GM23338 (cell line): ENCODE data around the gene ERMN. TPM values are rescaled to one million over a fixed set of nuclear protein-coding genes. Genes with fewer than 3 reads are reported as not detected.

ENCODE experiments used
- ATAC-seq: fragments of 200-7000 bp; cut with Tn5 transposase; 3 replicates; pipeline ENCODE4 v1.9.1; 2020
- DNase-seq: peaks from one replicate; pipeline ENCODE4 v3.0.0-alpha.2; 2015; ENCODE audit warnings: low spot score
- H2AFZ ChIP-seq: fragments of 200-600 bp; sonication (generic); 2 replicates; pipeline ENCODE4 v1.8.0; 2016; ENCODE audit warnings: antibody characterized with exemption, mild to moderate bottlenecking, moderate library complexity
- H3F3A ChIP-seq: fragments of 200-600 bp; sonication (generic); replicated peaks from 2 replicates; pipeline ENCODE4 v1.8.0; 2017; ENCODE audit warnings: antibody characterized with exemption, mixed run types, low read depth
- H3K27ac ChIP-seq: fragments of 200-600 bp; sonication (generic); 2 replicates; pipeline ENCODE4 v1.6.1; 2016; ENCODE audit warnings: low read depth
- H3K27me3 ChIP-seq: fragments of 200-600 bp; sonication (generic); 2 replicates; pipeline ENCODE4 v1.8.0; 2016; ENCODE audit warnings: mild to moderate bottlenecking, mixed run types, moderate library complexity; ENCODE audit not compliant: insufficient read depth
- H3K36me3 ChIP-seq: fragments of 200-600 bp; sonication (generic); 2 replicates; pipeline ENCODE4 v1.8.0; 2016; ENCODE audit warnings: mild to moderate bottlenecking; ENCODE audit not compliant: insufficient read depth
- H3K4me1 ChIP-seq: fragments of 200-600 bp; sonication (generic); 2 replicates; pipeline ENCODE4 v1.8.0; 2016; ENCODE audit warnings: mild to moderate bottlenecking, moderate library complexity; ENCODE audit not compliant: insufficient read depth
- H3K4me2 ChIP-seq: fragments of 200-600 bp; sonication (generic); 2 replicates; pipeline ENCODE4 v1.7.1; 2017; ENCODE audit warnings: mixed run types
- H3K4me3 ChIP-seq: fragments of 200-600 bp; sonication (generic); 2 replicates; pipeline ENCODE4 v1.6.1; 2016; ENCODE audit warnings: mixed run types
- H3K79me2 ChIP-seq: fragments of 200-600 bp; sonication (generic); replicated peaks from 2 replicates; pipeline ENCODE4 v1.8.0; 2017; ENCODE audit warnings: mild to moderate bottlenecking; ENCODE audit not compliant: insufficient read depth
- H3K9me2 ChIP-seq: fragments of 200-600 bp; sonication (generic); 2 replicates; pipeline ENCODE4 v1.8.0; 2017; ENCODE audit not compliant: insufficient read depth
- H4K20me1 ChIP-seq: fragments of 200-600 bp; sonication (generic); replicated peaks from 2 replicates; pipeline ENCODE4 v1.8.0; 2017; ENCODE audit warnings: mild to moderate bottlenecking; ENCODE audit not compliant: insufficient read depth
- H3K27ac Mint-ChIP-seq: 2 replicates; pipeline ENCODE4 v1.8.0; 2020; ENCODE audit warnings: inconsistent platforms, mild to moderate bottlenecking, moderate library complexity, mixed read lengths
- H3K27me3 Mint-ChIP-seq: 3 replicates; pipeline ENCODE4 v1.8.0; 2022; ENCODE audit warnings: low read depth, mild to moderate bottlenecking, moderate library complexity, mixed read lengths, inconsistent platforms; ENCODE audit not compliant: insufficient read depth, poor library complexity
- H3K36me3 Mint-ChIP-seq: 3 replicates; pipeline ENCODE4 v1.8.0; 2021; ENCODE audit warnings: low read depth, mild to moderate bottlenecking, inconsistent platforms, moderate library complexity, mixed read lengths
- H3K4me1 Mint-ChIP-seq: 3 replicates; pipeline ENCODE4 v1.8.0; 2020; ENCODE audit warnings: mild to moderate bottlenecking, inconsistent platforms, mixed read lengths
- H3K4me3 Mint-ChIP-seq: 3 replicates; pipeline ENCODE4 v1.8.0; 2021; ENCODE audit warnings: moderate library complexity, mild to moderate bottlenecking, inconsistent platforms, mixed read lengths
- H3K9me3 Mint-ChIP-seq: 3 replicates; pipeline ENCODE4 v1.8.0; 2020; ENCODE audit warnings: moderate library complexity, mild to moderate bottlenecking, inconsistent platforms, mixed read lengths
- CREB1 ChIP-seq: fragments of 250-450 bp; sonication (Bioruptor Pico); IDR thresholded peaks from 2 replicates; pipeline ENCODE4 v1.5.0; 2020; ENCODE audit warnings: low read depth, mild to moderate bottlenecking, moderate library complexity
- CTCF ChIP-seq, 2 experiments: fragments of 200-600 bp in 1 of 2; sonication (generic) in 1 of 2; conservative IDR thresholded peaks; 2 replicates each; pipeline versions ENCODE4 v1.5.1 to v1.6.1; 2016 to 2017; ENCODE audit warnings: antibody characterized with exemption in 2 of 2, low read depth in 2 of 2, mild to moderate bottlenecking in 2 of 2, moderate library complexity in 1 of 2
- EZH2 ChIP-seq: fragments of 200-600 bp; sonication (generic); IDR thresholded peaks from one replicate; pipeline ENCODE4 v1.8.0; 2017; ENCODE audit warnings: antibody characterized with exemption, mild to moderate bottlenecking, low read depth; ENCODE audit not compliant: unreplicated experiment
- EZH2phosphoT487 ChIP-seq: fragments of 200-600 bp; sonication (generic); IDR thresholded peaks from one replicate; pipeline ENCODE4 v1.8.1; 2018; ENCODE audit warnings: antibody characterized with exemption; ENCODE audit not compliant: unreplicated experiment
- JUNB ChIP-seq: IDR thresholded peaks from one replicate; pipeline ENCODE4 v1.6.1; 2016; ENCODE audit warnings: antibody characterized with exemption; ENCODE audit not compliant: unreplicated experiment
- NANOG ChIP-seq: IDR thresholded peaks from 2 replicates; pipeline ENCODE4 v1.6.1; 2016; ENCODE audit warnings: antibody characterized with exemption, borderline replicate concordance
- POLR2AphosphoS5 ChIP-seq: IDR thresholded peaks from 2 replicates; pipeline ENCODE4 v1.6.1; 2016; ENCODE audit warnings: antibody characterized with exemption, low read depth
- REST ChIP-seq: IDR thresholded peaks from one replicate; pipeline ENCODE4 v1.6.1; 2018; ENCODE audit warnings: antibody characterized with exemption; ENCODE audit not compliant: unreplicated experiment
- STAT1 ChIP-seq: IDR thresholded peaks from one replicate; pipeline ENCODE4 v1.6.1; 2016; ENCODE audit warnings: antibody characterized with exemption; ENCODE audit not compliant: unreplicated experiment
- ZNF114 ChIP-seq: fragments of 250-450 bp; sonication (Bioruptor Pico); IDR thresholded peaks from 2 replicates; pipeline ENCODE4 v1.5.0; 2020; ENCODE audit warnings: mild to moderate bottlenecking, moderate library complexity
- ZNF331 ChIP-seq: fragments of 250-450 bp; sonication (Bioruptor Pico); IDR thresholded peaks from 2 replicates; pipeline ENCODE4 v1.5.0; 2020; ENCODE audit warnings: low read depth, mild to moderate bottlenecking, moderate library complexity
- polyA plus RNA-seq: library from polyadenylated mRNA; unstranded; fragments of >200 nt; fragmentation: Nextera tagmentation; extraction: Ambion mirVana; gene quantifications from 2 replicates; pipeline ENCODE4 v1.2.1, GENCODE V29; 2016
- total RNA-seq: library from RNA; depleted of rRNA; stranded (reverse); fragments of >200 nt; shearing (Covaris generic); gene quantifications from 2 replicates; pipeline ENCODE4 v1.2.3, GENCODE V29; 2014
- TF ChIP-seq, protein P1 (sequence below): IDR thresholded peaks from 2 replicates; pipeline ENCODE4 v1.6.1; 2016; ENCODE audit warnings: antibody characterized with exemption

The ERMN gene
- total and polyA plus RNA-seq, 2 experiments from 2014 or later: 0.35 to 0.44 TPM

DNA sequence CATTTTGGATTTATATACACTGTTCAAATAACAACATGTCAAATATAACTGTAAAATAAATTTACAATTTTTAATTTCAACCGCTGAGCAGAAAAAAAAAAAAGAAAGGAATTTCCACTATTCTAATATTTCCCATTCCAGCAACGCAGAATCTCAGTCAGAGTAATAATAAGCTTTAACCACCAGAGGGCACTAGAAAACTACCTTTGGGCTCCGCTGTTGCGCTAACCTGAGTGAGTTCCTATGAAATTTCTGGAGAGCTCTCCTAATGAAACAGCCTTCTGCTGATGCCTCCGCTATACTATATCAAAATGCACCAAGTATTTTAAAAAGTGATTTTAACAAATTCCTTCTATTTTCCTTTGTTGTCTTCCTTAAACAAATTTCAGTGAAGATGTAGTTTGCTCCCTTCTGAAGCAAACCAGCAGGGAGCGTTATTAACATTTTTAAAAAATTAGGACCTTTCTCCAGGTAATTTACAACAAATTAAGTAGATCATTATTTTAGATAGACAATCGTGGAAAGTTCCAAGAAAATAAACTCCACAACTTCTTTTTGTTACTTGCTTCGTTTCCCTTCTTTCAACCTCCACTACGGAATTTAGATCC, 23.0 kb downstream of the ERMN start:
- Mint-ChIP-seq H3K36me3 (no peaks in the 10 kb centered on the region), H3K4me1 (peaks cover 11% of the 10 kb centered on the region; the same call in 2 of the 3 replicates), H3K9me3 (no peaks in the 10 kb centered on the region), H3K27ac (no peak overlapping the region), H3K4me3 (no peak overlapping the region), H3K27me3 (peaks cover 1% of the 10 kb centered on the region)
- peak; percentile 72 for ATAC-seq
- Histone ChIP-seq H3K4me3 (no peak overlapping the region), H3K79me2 (no peaks in the 10 kb centered on the region), H4K20me1 (no peaks in the 10 kb centered on the region), H3K36me3 (no peaks in the 10 kb centered on the region), H3K4me1 (no peaks in the 10 kb centered on the region), H3K9me2 (no peaks in the 10 kb centered on the region), H3K27me3 (no peaks in the 10 kb centered on the region), H2AFZ (no peak overlapping the region), H3K4me2 (no peak overlapping the region), H3F3A (no peaks in the 10 kb centered on the region), H3K27ac (no peak overlapping the region)
- peak; percentile 80 for DNase-seq
- no peak for TF ChIP-seq EZH2phosphoT487
- TF ChIP-seq CTCF (conservative IDR thresholded peaks at IDR 0.05; ENCODE audit: low read depth in 2 of 2): peak; percentile 80 to 91
- no peak for TF ChIP-seq JUNB
- TF ChIP-seq ZNF331: no peak
- no peak for TF ChIP-seq POLR2AphosphoS5
- TF ChIP-seq NANOG: no peak
- TF ChIP-seq EZH2: no peak

- Histone ChIP-seq H2AFZ (no peak overlapping the region), H3K4me1 (no peaks in the 10 kb centered on the region), H3K36me3 (no peaks in the 10 kb centered on the region), H3K27me3 (no peaks in the 10 kb centered on the region), H3K27ac (no peak overlapping the region), H4K20me1 (no peaks in the 10 kb centered on the region), H3K4me3 (no peak overlapping the region), H3K79me2 (no peaks in the 10 kb centered on the region), H3K9me2 (no peaks in the 10 kb centered on the region), H3K4me2 (no peak overlapping the region), H3F3A (no peaks in the 10 kb centered on the region)
- no peak overlapping the region for H3K27ac Mint-ChIP-seq
- no peak for DNase-seq
- ATAC-seq: no peak
- H3K27me3 Mint-ChIP-seq: peaks cover 1% of the 10 kb centered on the region
- H3K4me3 Mint-ChIP-seq: no peak overlapping the region
- H3K4me1 Mint-ChIP-seq: peaks cover 4% of the 10 kb centered on the region; the same call in 2 of the 3 replicates
- H3K36me3 Mint-ChIP-seq: no peaks in the 10 kb centered on the region
- no peaks in the 10 kb centered on the region for H3K9me3 Mint-ChIP-seq
- TF ChIP-seq ZNF114 (CRISPR knock-in tag) (no peak), STAT1 (no peak), NANOG (no peak), EZH2phosphoT487 (no peak), JUNB (no peak), POLR2AphosphoS5 (no peak), EZH2 (no peak), ZNF331 (no peak), REST (no peak), CREB1 (CRISPR knock-in tag) (no peak), CTCF (conservative IDR thresholded peaks at IDR 0.05; ENCODE audit: low read depth in 2 of 2) (no peak)
- TF ChIP-seq, protein P1, sequence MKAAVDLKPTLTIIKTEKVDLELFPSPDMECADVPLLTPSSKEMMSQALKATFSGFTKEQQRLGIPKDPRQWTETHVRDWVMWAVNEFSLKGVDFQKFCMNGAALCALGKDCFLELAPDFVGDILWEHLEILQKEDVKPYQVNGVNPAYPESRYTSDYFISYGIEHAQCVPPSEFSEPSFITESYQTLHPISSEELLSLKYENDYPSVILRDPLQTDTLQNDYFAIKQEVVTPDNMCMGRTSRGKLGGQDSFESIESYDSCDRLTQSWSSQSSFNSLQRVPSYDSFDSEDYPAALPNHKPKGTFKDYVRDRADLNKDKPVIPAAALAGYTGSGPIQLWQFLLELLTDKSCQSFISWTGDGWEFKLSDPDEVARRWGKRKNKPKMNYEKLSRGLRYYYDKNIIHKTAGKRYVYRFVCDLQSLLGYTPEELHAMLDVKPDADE: no peak
Observed at GRCh38 chr2:157301307-157301706, 24.3 kb downstream of the ERMN start.
